ENCODE data around the gene XRCC1.
"Not testable (repeated sequence)": the region's sequence is repeated elsewhere in the genome, so short reads cannot be mapped to it uniquely, and the experiment has no call there.

DNA sequence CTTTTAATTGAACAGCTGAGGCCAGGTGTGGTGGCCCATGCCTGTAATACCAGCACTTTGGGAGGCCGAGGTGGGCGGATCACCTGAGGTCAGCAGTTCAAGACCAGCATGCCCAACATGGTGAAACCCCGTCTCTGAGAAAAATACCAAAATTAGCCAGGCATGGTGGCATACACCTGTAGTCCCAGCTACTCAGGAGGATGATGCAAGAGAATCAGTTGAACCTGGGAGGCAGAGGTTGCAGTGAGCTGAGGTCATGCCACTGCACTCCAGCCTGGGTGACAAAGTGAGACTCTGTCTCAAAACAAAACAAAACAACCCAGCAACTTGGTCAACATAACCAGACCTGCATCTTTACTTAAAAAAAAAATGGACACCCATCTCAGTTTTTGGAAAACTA lies 11.7 kb upstream of the XRCC1 start:
- not testable (repeated sequence) for TF ChIP-seq KDM1A (IDR thresholded peaks at IDR 0.05; ENCODE audit: borderline replicate concordance, low read length); GABPA (IDR thresholded peaks at IDR 0.05; ENCODE audit: borderline replicate concordance, insufficient read depth, low read length); POLR2A (IDR thresholded peaks at IDR 0.05; ENCODE audit: control extremely low read depth in 1 of 2, low read depth in 2 of 2, low read length in 2 of 2); POLR2AphosphoS5 (IDR thresholded peaks at IDR 0.05; ENCODE audit: low read depth, low read length); TAF1 (IDR thresholded peaks at IDR 0.05; ENCODE audit: low read depth, low read length); CREB1 (IDR thresholded peaks at IDR 0.05); SUZ12 (IDR thresholded peaks at IDR 0.05; ENCODE audit: low read length); CEBPB (IDR thresholded peaks at IDR 0.05; ENCODE audit: low read depth, low read length); YY1 (IDR thresholded peaks at IDR 0.05; ENCODE audit: low read depth, low read length); POU5F1 (IDR thresholded peaks at IDR 0.05; ENCODE audit: low read depth, low read length); EP300 (IDR thresholded peaks at IDR 0.05; ENCODE audit: borderline replicate concordance in 1 of 2, low read depth in 2 of 2, low read length in 2 of 2); SP1 (IDR thresholded peaks at IDR 0.05; ENCODE audit: low read depth, low read length); RAD21 (IDR thresholded peaks at IDR 0.05 in 1 of 2, conservative IDR thresholded peaks at IDR 0.05 in 1 of 2; ENCODE audit: low read depth in 2 of 2, low read length in 2 of 2)
- TF ChIP-seq, protein P1, sequence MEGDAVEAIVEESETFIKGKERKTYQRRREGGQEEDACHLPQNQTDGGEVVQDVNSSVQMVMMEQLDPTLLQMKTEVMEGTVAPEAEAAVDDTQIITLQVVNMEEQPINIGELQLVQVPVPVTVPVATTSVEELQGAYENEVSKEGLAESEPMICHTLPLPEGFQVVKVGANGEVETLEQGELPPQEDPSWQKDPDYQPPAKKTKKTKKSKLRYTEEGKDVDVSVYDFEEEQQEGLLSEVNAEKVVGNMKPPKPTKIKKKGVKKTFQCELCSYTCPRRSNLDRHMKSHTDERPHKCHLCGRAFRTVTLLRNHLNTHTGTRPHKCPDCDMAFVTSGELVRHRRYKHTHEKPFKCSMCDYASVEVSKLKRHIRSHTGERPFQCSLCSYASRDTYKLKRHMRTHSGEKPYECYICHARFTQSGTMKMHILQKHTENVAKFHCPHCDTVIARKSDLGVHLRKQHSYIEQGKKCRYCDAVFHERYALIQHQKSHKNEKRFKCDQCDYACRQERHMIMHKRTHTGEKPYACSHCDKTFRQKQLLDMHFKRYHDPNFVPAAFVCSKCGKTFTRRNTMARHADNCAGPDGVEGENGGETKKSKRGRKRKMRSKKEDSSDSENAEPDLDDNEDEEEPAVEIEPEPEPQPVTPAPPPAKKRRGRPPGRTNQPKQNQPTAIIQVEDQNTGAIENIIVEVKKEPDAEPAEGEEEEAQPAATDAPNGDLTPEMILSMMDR (IDR thresholded peaks at IDR 0.05; ENCODE audit: control extremely low read depth in 1 of 3, insufficient read depth in 1 of 3, low read depth in 1 of 3, low read length in 3 of 3): not testable (repeated sequence)
